HEK293 (cell line): ENCODE data around the gene TCERG1L.

Experiments
- ZNF223 ChIP-seq: fragments of 450-650 bp; formaldehyde crosslinking; IDR thresholded peaks from 2 replicates; pipeline ENCODE4 v1.5.1; 2016; ENCODE audit warnings: missing biosample characterization, missing genetic modification characterization
- TF ChIP-seq, protein P1 (sequence below): fragments of 450-650 bp; formaldehyde crosslinking; IDR thresholded peaks from 2 replicates; pipeline ENCODE4 v1.5.1; 2016; ENCODE audit warnings: missing biosample characterization, missing genetic modification characterization

DNA sequence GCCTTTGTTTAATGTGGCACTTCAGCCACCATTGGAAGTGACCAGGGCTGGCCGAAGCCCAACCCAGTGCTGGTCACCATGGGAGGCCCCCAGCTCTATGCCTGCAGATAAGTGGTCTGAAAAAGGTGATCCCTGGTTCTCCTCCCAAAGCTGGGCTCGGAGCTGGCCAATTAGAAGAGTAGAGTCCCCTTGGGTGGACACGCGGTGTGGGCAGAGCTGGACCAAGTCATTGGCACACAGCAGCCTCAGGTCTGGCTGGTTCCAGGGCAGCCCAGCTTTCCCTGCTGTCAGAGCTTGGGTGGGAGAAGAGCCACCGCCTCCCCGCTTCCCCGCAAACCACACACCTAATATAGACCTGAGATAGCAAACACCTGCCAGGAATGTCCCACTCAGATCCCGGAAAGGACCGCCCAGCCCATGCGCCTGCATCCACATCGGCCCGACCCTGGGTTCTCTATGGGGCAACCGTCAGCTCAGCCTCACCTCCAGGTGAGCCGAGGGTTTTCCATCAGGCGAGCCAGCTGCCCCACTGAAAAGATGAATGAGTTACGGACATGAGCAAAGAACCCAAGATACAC is 84.3 kb downstream of the TCERG1L start:
- TF ChIP-seq ZNF223 (tag by site-specific recombination), result no peak
- TF ChIP-seq, protein P1, sequence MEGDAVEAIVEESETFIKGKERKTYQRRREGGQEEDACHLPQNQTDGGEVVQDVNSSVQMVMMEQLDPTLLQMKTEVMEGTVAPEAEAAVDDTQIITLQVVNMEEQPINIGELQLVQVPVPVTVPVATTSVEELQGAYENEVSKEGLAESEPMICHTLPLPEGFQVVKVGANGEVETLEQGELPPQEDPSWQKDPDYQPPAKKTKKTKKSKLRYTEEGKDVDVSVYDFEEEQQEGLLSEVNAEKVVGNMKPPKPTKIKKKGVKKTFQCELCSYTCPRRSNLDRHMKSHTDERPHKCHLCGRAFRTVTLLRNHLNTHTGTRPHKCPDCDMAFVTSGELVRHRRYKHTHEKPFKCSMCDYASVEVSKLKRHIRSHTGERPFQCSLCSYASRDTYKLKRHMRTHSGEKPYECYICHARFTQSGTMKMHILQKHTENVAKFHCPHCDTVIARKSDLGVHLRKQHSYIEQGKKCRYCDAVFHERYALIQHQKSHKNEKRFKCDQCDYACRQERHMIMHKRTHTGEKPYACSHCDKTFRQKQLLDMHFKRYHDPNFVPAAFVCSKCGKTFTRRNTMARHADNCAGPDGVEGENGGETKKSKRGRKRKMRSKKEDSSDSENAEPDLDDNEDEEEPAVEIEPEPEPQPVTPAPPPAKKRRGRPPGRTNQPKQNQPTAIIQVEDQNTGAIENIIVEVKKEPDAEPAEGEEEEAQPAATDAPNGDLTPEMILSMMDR (tag by site-specific recombination), result no peak
